Measurements from ENCODE around the gene EML3. TPM values are rescaled to one million over a fixed set of nuclear protein-coding genes. Genes with fewer than 3 reads are reported as not detected.
"Not testable (repeated sequence)": the region's sequence is repeated elsewhere in the genome, so short reads cannot be mapped to it uniquely, and the experiment has no call there.

Gene EML3
- polyA plus RNA-seq (2013): 63.4 TPM

- peaks cover 4 to 56% (median 34%) of the 10 kb centered on the region in 4 experiments for H3K36me3 ChIP-seq (ENCODE audit: control insufficient read depth in 4 of 4, insufficient read depth in 4 of 4, low read length in 3 of 4)
- DNase-seq: peak; percentile 88 to 95 (median 94)
Observed at GRCh38 chr11:62612366-62613290, at the start of gene EML3, which contains the start of gene ROM1. Gene EML3 (minus strand): TSS chr11:62612775. CDS start chr11:62612457, 318 bp downstream. Gene ROM1 (plus strand): TSS chr11:62613257. CDS start chr11:62613282, 25 bp downstream.

GRCh38 chr11:62656796-62657429 is 44.3 kb upstream of the EML3 start:
- Histone ChIP-seq H3K4me1 (ENCODE audit: control extremely low read depth in 1 of 4, control insufficient read depth in 4 of 4, insufficient read depth in 4 of 4, low read length in 3 of 4) (peaks cover 0 to 14% (median 10%) of the 10 kb centered on the region in 4 experiments), H3K36me3 (ENCODE audit: control insufficient read depth in 4 of 4, insufficient read depth in 4 of 4, low read length in 3 of 4) (peaks cover 0 to 4% (median 2%) of the 10 kb centered on the region in 4 experiments), H3K9me3 (ENCODE audit: control extremely low read depth in 1 of 5, control insufficient read depth in 4 of 5, insufficient read depth in 2 of 5, low read depth in 1 of 5, low read length in 4 of 5) (no peaks in the 10 kb centered on the region), H3K27ac (ENCODE audit: insufficient read depth in 1 of 2, low read depth in 1 of 2, low read length in 2 of 2, poor library complexity in 1 of 2, severe bottlenecking in 2 of 2) (no peak overlapping the region), H3K4me3 (ENCODE audit: control insufficient read depth in 1 of 7, extremely low read depth in 1 of 7, insufficient read depth in 4 of 7, low read depth in 2 of 7, low read length in 6 of 7) (no peak overlapping the region), H3K27me3 (replicated peaks in 2 of 5; ENCODE audit: control insufficient read depth in 4 of 5, insufficient read depth in 5 of 5, low read length in 4 of 5) (no peaks in the 10 kb centered on the region)
- ChIA-PET POLR2A (interaction anchor here (0.6 to 1.1 kb wide), 3 partner anchors 9 to 1619 kb away, joined by 3 to 4 read pairs (median 3); partner anchors contain the start of gene CSKMT), CTCF (interaction anchor here (1.4 to 4.6 kb wide), 5 partner anchors 9 to 65 kb away, joined by 4 to 33 read pairs (median 9); partner anchors contain the start of genes C11orf98, CSKMT, GANAB and TUT1)
- 63% methylated on average over 4 of the region's 5 CpGs for WGBS (ENCODE audit: insufficient coverage)
- no peak for DNase-seq

More at GRCh38 chr11:62612366-62613290, at the start of gene EML3, which contains the start of gene ROM1:
- Histone ChIP-seq H3K9me3 (ENCODE audit: control extremely low read depth in 1 of 5, control insufficient read depth in 4 of 5, insufficient read depth in 2 of 5, low read depth in 1 of 5, low read length in 4 of 5) (no peaks in the 10 kb centered on the region), H3K4me3 (ENCODE audit: control insufficient read depth in 1 of 7, extremely low read depth in 1 of 7, insufficient read depth in 4 of 7, low read depth in 2 of 7, low read length in 6 of 7) (peak within 1 kb of the TSS; percentile 52 to 94 (median 79)), H3K4me1 (ENCODE audit: control extremely low read depth in 1 of 4, control insufficient read depth in 4 of 4, insufficient read depth in 4 of 4, low read length in 3 of 4) (peaks cover 0 to 48% (median 34%) of the 10 kb centered on the region in 4 experiments), H3K27ac (ENCODE audit: insufficient read depth in 1 of 2, low read depth in 1 of 2, low read length in 2 of 2, poor library complexity in 1 of 2, severe bottlenecking in 2 of 2) (peak within 1 kb of the TSS; percentile 46 to 87), H3K27me3 (replicated peaks in 2 of 5; ENCODE audit: control insufficient read depth in 4 of 5, insufficient read depth in 5 of 5, low read length in 4 of 5) (no peaks in the 10 kb centered on the region)
- CTCF ChIA-PET: interaction anchor here (0.5 to 5.2 kb wide), 21 partner anchors 9 to 89 kb away, joined by 3 to 62 read pairs (median 4); partner anchors contain the start of genes B3GAT3, INTS5, LRRN4CL and MTA2
- POLR2A ChIA-PET: interaction anchor here (0.7 to 3.4 kb wide), 5 partner anchors 9 to 229 kb away, joined by 3 to 10 read pairs (median 4); partner anchors contain the start of genes B3GAT3, C11orf98, CSKMT and MTA2
- 2% methylated on average over 78 of the region's 91 CpGs for WGBS (ENCODE audit: insufficient coverage)

DNA sequence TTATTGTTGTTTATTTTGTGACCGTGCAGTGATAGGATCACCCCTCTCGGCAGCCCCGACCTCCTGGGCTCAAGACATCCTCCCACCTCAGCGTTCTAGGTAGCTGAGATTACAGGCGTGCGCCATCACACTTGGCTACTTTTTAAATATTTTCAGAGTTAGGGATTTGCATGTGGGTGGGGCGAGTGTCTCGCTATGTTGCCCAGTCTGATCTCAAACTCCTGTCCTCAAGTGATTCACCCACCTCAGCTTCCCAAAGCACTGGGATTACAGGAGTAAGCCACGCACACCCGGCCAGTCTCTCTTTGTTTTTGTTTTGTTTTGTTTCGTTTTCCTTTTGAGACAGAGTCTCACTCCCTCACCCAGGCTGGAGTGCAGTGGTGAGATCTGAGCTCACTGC is 41.7 kb upstream of the EML3 start:
- peaks cover 0 to 19% (median 13%) of the 10 kb centered on the region in 4 experiments for H3K4me1 ChIP-seq (ENCODE audit: control extremely low read depth in 1 of 4, control insufficient read depth in 4 of 4, insufficient read depth in 4 of 4, low read length in 3 of 4)
- H3K4me3 ChIP-seq (ENCODE audit: control insufficient read depth in 1 of 7, extremely low read depth in 1 of 7, insufficient read depth in 4 of 7, low read depth in 2 of 7, low read length in 6 of 7): no peak overlapping the region
- 97% methylated on average over 10 of the region's 11 CpGs for WGBS (ENCODE audit: insufficient coverage)
- H3K36me3 ChIP-seq (ENCODE audit: control insufficient read depth in 4 of 4, insufficient read depth in 4 of 4, low read length in 3 of 4): peaks cover 2 to 9% (median 5%) of the 10 kb centered on the region in 4 experiments
- no peaks in the 10 kb centered on the region for H3K9me3 ChIP-seq (ENCODE audit: control extremely low read depth in 1 of 5, control insufficient read depth in 4 of 5, insufficient read depth in 2 of 5, low read depth in 1 of 5, low read length in 4 of 5)
- ChIA-PET CTCF (interaction anchor here (1.5 to 4.6 kb wide), 4 partner anchors 7 to 37 kb away, joined by 4 to 33 read pairs (median 8); partner anchors contain the start of genes C11orf98, CSKMT and GANAB), POLR2A (interaction anchor here (1.1 to 2.1 kb wide), 2 partner anchors 11 to 17 kb away, joined by 3 to 13 read pairs; partner anchors contain the start of genes C11orf98 and CSKMT)
- H3K27me3 ChIP-seq (replicated peaks in 2 of 5; ENCODE audit: control insufficient read depth in 4 of 5, insufficient read depth in 5 of 5, low read length in 4 of 5): no peaks in the 10 kb centered on the region
- DNase-seq: no peak
- H3K27ac ChIP-seq (ENCODE audit: insufficient read depth in 1 of 2, low read depth in 1 of 2, low read length in 2 of 2, poor library complexity in 1 of 2, severe bottlenecking in 2 of 2): no peak overlapping the region

DNA sequence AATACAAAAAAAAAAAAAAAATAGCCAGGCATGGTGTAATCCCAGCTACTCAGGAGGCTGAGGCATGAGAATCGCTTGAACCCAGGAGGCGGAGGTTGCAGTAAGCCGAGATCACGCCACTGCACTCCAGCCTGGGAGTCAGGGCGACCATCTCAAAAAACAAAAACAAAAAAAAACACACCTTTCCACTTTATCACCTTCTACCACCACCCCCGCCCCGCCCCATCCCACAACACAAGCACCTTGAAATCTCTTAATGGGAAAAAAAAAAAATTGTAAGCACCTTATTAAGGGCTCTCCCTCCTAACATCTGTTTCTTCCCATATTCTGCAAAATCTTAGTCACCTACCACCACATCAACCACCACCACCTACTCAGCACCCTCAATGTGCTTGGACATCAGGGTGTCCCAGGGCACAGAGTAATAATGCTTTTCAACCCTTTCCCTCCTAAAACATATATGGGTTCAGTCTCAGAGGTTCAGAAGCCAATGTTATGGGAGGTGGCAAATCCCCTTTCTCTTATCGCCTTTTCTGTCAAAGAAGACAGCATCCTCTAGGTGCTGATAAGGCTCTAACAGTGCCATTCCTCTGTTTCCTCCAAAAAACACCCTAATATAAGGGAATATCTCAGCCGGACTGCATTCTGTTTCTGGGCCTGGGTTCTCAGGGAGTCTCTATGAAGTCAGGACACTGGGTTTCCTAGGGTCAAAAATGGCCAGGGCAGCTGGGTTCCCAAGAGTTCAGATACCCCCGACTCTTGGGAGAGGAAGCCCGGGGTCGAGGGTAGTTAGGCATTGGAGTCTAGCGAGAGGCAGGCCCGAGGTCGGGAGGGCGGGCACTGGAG is 39.8 kb upstream of the EML3 start:
- DNase-seq: peak in 2 of 3 donors; percentile 7 to 13
- CTCF ChIA-PET: interaction anchor here (1.0 kb wide), 2 partner anchors 12 to 41 kb away, joined by 3 to 5 read pairs; partner anchors contain the start of genes C11orf98 and CSKMT

GRCh38 chr11:62650283-62650682 is 37.7 kb upstream of the EML3 start:
- not testable (repeated sequence) for DNase-seq; H3K27me3 ChIP-seq (replicated peaks in 2 of 5; ENCODE audit: control insufficient read depth in 4 of 5, insufficient read depth in 5 of 5, low read length in 4 of 5); H3K9me3 ChIP-seq (ENCODE audit: control extremely low read depth in 1 of 5, control insufficient read depth in 4 of 5, insufficient read depth in 2 of 5, low read depth in 1 of 5, low read length in 4 of 5); H3K27ac ChIP-seq (ENCODE audit: insufficient read depth in 1 of 2, low read depth in 1 of 2, low read length in 2 of 2, poor library complexity in 1 of 2, severe bottlenecking in 2 of 2); H3K4me3 ChIP-seq (ENCODE audit: control insufficient read depth in 1 of 7, extremely low read depth in 1 of 7, insufficient read depth in 4 of 7, low read depth in 2 of 7, low read length in 6 of 7)
- Histone ChIP-seq H3K36me3 (ENCODE audit: control insufficient read depth in 4 of 4, insufficient read depth in 4 of 4, low read length in 3 of 4) (peaks cover 6 to 34% (median 21%) of the 10 kb centered on the region in 4 experiments), H3K4me1 (ENCODE audit: control extremely low read depth in 1 of 4, control insufficient read depth in 4 of 4, insufficient read depth in 4 of 4, low read length in 3 of 4) (peaks cover 0 to 34% (median 27%) of the 10 kb centered on the region in 4 experiments)
- WGBS (ENCODE audit: insufficient coverage): 97% methylated on average over 12 of the region's 12 CpGs
- CTCF ChIA-PET: interaction anchor here (0.7 to 1.0 kb wide), 2 partner anchors 17 to 31 kb away, joined by 3 to 4 read pairs; no protein-coding TSS in a partner anchor
- POLR2A ChIA-PET: interaction anchor here (1.9 kb wide), 1 partner anchor 15 kb away, joined by 6 read pairs; the partner anchor contains the start of genes C11orf98 and CSKMT

More for the DNA sequence above, 39.8 kb upstream of the EML3 start:
- no peaks in the 10 kb centered on the region for H3K27me3 ChIP-seq (replicated peaks in 2 of 5; ENCODE audit: control insufficient read depth in 4 of 5, insufficient read depth in 5 of 5, low read length in 4 of 5)
- WGBS (ENCODE audit: insufficient coverage): 0% methylated on average over 7 of the region's 16 CpGs
- no peaks in the 10 kb centered on the region for H3K9me3 ChIP-seq (ENCODE audit: control extremely low read depth in 1 of 5, control insufficient read depth in 4 of 5, insufficient read depth in 2 of 5, low read depth in 1 of 5, low read length in 4 of 5)
- peak overlapping the region; percentile 81 to 97 (median 94) for H3K4me3 ChIP-seq (ENCODE audit: control insufficient read depth in 1 of 7, extremely low read depth in 1 of 7, insufficient read depth in 4 of 7, low read depth in 2 of 7, low read length in 6 of 7)
- H3K36me3 ChIP-seq (ENCODE audit: control insufficient read depth in 4 of 4, insufficient read depth in 4 of 4, low read length in 3 of 4): peaks cover 6 to 28% (median 21%) of the 10 kb centered on the region in 4 experiments
- H3K4me1 ChIP-seq (ENCODE audit: control extremely low read depth in 1 of 4, control insufficient read depth in 4 of 4, insufficient read depth in 4 of 4, low read length in 3 of 4): peaks cover 0 to 21% (median 14%) of the 10 kb centered on the region in 4 experiments
- POLR2A ChIA-PET: interaction anchor here (0.6 to 1.6 kb wide), 11 partner anchors 13 to 229 kb away, joined by 3 to 33 read pairs (median 4); partner anchors contain the start of genes C11orf98, CSKMT, HNRNPUL2 and LBHD1
- H3K27ac ChIP-seq (ENCODE audit: insufficient read depth in 1 of 2, low read depth in 1 of 2, low read length in 2 of 2, poor library complexity in 1 of 2, severe bottlenecking in 2 of 2): peak overlapping the region; percentile 89 to 94
